Measurements from ENCODE around the gene NEDD4.
A peak's percentile ranks its signal among the peaks of the same experiment; 100 is the strongest.
"Not testable (repeated sequence)": the region's sequence is repeated elsewhere in the genome, so short reads cannot be mapped to it uniquely, and the experiment has no call there.

NEDD4 gene

DNA sequence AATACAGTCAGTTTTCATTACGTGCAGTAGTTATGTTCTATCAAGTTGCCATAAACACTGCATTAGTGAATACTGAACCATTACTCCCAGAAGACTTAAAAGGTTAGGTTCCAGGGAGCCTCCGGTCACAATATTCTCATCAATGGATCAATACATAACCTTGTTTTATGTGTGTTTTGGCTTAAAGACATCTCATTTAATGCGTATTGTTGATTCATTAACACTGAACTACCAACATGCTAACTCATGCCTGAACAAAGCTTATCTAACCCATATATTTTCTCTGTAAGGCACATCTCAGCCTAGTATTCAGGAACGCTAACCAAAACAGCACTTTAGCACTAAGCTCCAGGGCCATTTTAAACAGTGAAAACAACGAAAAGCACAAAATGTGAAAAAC, 24.1 kb upstream of the NEDD4 start:
- TF ChIP-seq, protein P1, sequence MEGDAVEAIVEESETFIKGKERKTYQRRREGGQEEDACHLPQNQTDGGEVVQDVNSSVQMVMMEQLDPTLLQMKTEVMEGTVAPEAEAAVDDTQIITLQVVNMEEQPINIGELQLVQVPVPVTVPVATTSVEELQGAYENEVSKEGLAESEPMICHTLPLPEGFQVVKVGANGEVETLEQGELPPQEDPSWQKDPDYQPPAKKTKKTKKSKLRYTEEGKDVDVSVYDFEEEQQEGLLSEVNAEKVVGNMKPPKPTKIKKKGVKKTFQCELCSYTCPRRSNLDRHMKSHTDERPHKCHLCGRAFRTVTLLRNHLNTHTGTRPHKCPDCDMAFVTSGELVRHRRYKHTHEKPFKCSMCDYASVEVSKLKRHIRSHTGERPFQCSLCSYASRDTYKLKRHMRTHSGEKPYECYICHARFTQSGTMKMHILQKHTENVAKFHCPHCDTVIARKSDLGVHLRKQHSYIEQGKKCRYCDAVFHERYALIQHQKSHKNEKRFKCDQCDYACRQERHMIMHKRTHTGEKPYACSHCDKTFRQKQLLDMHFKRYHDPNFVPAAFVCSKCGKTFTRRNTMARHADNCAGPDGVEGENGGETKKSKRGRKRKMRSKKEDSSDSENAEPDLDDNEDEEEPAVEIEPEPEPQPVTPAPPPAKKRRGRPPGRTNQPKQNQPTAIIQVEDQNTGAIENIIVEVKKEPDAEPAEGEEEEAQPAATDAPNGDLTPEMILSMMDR (IDR thresholded peaks at IDR 0.05; ENCODE audit: low read depth, low read length), result no peak
- Histone ChIP-seq H3K27ac (no peak overlapping the region), H3K36me3 (no peaks in the 10 kb centered on the region), H3K9me3 (ENCODE audit: severe bottlenecking) (peaks cover 6% of the 10 kb centered on the region), H3K4me3 (ENCODE audit: low read depth, low read length) (no peak overlapping the region), H3K27me3 (ENCODE audit: insufficient read depth, low read depth, severe bottlenecking) (no peaks in the 10 kb centered on the region)
- no peak for DNase-seq

DNA sequence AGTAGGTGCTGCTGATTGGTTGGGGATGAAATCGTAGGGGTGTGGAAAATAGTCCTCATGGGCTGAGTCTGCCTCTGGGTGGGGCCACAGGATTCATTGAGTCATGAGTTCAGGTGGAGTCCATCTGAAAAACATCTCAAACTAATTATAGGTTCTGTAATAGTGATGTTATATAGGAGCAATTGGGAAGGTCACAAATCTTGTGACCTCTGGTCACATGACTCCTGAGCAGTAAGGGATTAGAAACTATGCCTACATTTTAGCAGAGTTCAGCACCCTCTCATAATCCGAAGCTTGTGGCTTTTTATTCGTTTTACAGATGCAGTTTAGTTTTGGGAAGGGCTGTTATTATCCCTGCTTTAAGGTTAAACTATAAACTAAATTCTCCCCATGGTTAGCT, 22.9 kb upstream of the NEDD4 start:
- Histone ChIP-seq H3K27me3 (ENCODE audit: insufficient read depth, low read depth, severe bottlenecking) (no peaks in the 10 kb centered on the region), H3K27ac (no peak overlapping the region), H3K36me3 (no peaks in the 10 kb centered on the region), H3K4me3 (ENCODE audit: low read depth, low read length) (no peak overlapping the region), H3K9me3 (ENCODE audit: severe bottlenecking) (peaks cover 6% of the 10 kb centered on the region)
- no peak for DNase-seq
- TF ChIP-seq, protein P1 (IDR thresholded peaks at IDR 0.05; ENCODE audit: low read depth, low read length), result no peak

DNA sequence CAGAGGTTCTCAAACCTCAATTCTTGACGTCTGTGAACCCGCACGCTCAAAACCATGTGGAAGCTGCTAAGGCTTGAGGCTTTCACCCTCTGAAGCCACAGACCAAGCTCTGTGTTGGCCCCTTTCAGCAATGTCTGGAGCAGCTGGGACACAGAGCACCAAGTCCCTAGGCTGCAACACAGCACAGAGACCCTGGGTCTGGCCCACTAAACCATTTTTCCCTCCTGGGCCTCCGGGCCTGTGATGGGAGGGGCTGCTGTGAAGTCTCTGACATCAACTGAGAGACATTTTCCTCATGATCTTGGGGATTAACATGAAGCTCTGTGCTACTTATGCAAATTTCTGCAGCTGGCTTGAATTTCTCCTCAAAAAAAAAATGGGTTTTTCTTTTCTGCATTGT, 21.3 kb upstream of the NEDD4 start:
- Histone ChIP-seq H3K27me3 (ENCODE audit: insufficient read depth, low read depth, severe bottlenecking) (no peaks in the 10 kb centered on the region), H3K9me3 (ENCODE audit: severe bottlenecking) (peaks cover 6% of the 10 kb centered on the region), H3K36me3 (no peaks in the 10 kb centered on the region), H3K27ac (no peak overlapping the region), H3K4me3 (ENCODE audit: low read depth, low read length) (no peak overlapping the region)
- no peak for DNase-seq
- TF ChIP-seq, protein P1 (IDR thresholded peaks at IDR 0.05; ENCODE audit: low read depth, low read length), result no peak

DNA sequence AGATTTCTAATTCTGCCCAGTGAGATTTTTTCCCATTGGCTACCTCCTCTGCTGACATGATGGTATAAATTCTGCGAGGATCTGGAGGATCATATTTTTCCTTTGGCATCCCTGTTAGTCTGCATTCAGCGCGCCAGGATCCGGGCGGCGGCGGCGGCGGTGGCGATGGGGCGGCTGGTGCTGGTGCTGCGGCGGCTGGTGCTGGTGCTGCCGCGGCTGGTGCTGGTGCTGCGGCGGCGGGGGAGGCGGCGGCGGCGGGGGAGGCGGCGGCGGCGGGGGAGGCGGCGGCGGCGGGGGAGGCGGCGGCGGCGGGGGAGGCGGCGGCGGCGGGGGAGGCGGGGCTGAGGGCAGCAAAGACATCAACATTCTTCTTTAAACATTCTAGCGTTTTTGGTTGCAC, 13.6 kb upstream of the NEDD4 start:
- not testable (repeated sequence) for H3K27ac ChIP-seq; H3K36me3 ChIP-seq; DNase-seq; H3K9me3 ChIP-seq (ENCODE audit: severe bottlenecking); H3K27me3 ChIP-seq (ENCODE audit: insufficient read depth, low read depth, severe bottlenecking)
- H3K4me3 ChIP-seq (ENCODE audit: low read depth, low read length), result peak overlapping the region; percentile 40

DNA sequence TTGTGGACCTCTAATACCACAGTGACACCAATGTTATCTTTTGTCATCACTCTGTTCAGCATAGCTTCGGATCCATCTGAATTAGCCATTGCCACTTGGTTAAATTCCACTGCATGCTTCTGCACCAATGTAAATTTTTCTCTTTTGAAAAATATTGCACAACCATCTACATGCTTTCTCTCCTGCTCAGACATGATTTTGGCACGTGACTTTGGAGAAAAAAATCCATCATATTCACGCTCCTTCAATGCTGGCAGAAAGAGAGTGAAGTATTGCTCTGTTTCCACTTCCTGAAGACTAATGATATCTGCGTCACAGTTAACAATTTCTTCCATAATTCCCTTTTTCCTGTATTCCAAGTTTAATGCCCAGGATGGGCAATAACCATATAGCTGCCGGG, 13.0 kb upstream of the NEDD4 start:
- not testable (repeated sequence) for H3K27ac ChIP-seq; H3K27me3 ChIP-seq (ENCODE audit: insufficient read depth, low read depth, severe bottlenecking); H3K9me3 ChIP-seq (ENCODE audit: severe bottlenecking); DNase-seq; H3K4me3 ChIP-seq (ENCODE audit: low read depth, low read length); H3K36me3 ChIP-seq

DNA sequence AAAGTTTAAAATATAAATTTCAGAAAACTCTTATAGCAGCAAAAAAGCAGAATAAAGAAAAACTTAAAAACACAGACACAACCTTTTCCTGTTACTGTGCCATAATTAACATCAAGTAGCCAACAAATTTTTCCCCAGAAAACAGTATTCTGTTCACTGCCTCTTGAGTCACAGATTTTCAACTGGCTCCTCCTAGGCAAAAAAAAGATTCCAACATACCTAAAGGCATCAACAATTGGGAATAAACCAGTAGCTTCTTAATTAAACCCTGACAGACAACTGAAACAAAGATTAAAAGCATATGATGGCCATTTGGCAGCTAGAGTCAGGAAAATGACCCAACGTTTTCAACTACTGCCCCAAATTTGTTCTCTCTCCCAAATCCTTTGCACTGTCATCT, 10.9 kb upstream of the NEDD4 start:
- DNase-seq; H3K4me3 ChIP-seq (ENCODE audit: low read depth, low read length): not testable (repeated sequence)

DNA sequence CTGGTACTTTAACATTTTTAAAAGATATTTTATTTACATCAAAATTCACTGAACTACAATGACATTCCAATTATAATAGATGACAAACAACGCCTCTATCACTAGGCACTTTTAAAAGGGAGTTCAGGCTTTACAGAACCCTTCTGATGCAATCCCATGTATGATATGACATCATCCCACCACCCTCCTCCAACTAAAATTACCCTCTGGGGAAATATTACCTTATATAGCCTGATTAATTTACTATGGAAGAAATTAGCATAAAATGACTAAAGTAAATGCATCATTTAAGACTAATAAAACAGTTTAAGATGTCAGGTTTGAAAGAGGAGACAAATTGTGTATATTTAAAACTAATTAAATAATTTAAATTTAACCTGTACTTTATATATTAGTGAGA, 10.4 kb upstream of the NEDD4 start:
- H3K4me3 ChIP-seq (ENCODE audit: low read depth, low read length); H3K27ac ChIP-seq; H3K9me3 ChIP-seq (ENCODE audit: severe bottlenecking); H3K36me3 ChIP-seq; DNase-seq; H3K27me3 ChIP-seq (ENCODE audit: insufficient read depth, low read depth, severe bottlenecking): not testable (repeated sequence)

More for the DNA sequence above, 10.9 kb upstream of the NEDD4 start:
- H3K36me3 ChIP-seq; H3K9me3 ChIP-seq (ENCODE audit: severe bottlenecking); H3K27me3 ChIP-seq (ENCODE audit: insufficient read depth, low read depth, severe bottlenecking); H3K27ac ChIP-seq: not testable (repeated sequence)

DNA sequence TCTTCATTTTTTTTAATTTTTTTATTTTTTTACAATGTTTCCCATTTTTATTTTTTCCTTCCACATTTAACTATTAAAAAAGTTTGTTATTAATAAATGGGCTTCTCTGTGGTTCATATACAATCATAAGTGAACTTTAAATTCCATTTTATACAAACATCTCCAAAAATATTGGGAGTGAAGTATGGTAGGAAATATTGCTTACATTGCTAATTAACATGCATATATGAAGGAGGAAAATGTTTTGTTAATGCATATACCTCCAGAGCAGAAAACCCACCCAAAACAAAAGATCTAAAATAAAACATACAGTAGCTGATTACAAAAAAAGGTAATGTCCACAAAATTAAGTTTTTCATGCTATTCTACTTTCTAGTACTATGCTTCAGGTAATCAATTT, 9.9 kb upstream of the NEDD4 start:
- not testable (repeated sequence) for H3K4me3 ChIP-seq (ENCODE audit: low read depth, low read length); H3K9me3 ChIP-seq (ENCODE audit: severe bottlenecking); H3K36me3 ChIP-seq; H3K27ac ChIP-seq; H3K27me3 ChIP-seq (ENCODE audit: insufficient read depth, low read depth, severe bottlenecking); DNase-seq

Data from WERI-Rb-1 (cell line).